Gastroesophageal sphincter (tissue), 4 donors: ENCODE data around the gene CNNM4. TPM values are rescaled to one million over a fixed set of nuclear protein-coding genes. Genes with fewer than 3 reads are reported as not detected.
A peak's percentile ranks its signal among the peaks of the same experiment; 100 is the strongest.
"Not testable (repeated sequence)": the region's sequence is repeated elsewhere in the genome, so short reads cannot be mapped to it uniquely, and the experiment has no call there.

Experiments used
- ATAC-seq: fragments of 150-250 bp; one replicate; pipeline ENCODE4 v1.9.1; 2016; ENCODE audit warnings: mild to moderate bottlenecking, moderate library complexity
- H3K27ac ChIP-seq, 4 donors: fragments of 200-600 bp; sonication (generic) in 3 of 4; 1 replicate in 3 of 4; 2 replicates in 1 of 4; pipeline ENCODE4 v1.5.1; 2016 to 2019
- H3K27me3 ChIP-seq: fragments of 200-600 bp; sonication (generic); one replicate; pipeline ENCODE4 v1.5.1; 2019
- H3K36me3 ChIP-seq, 2 donors: fragments of 200-600 bp; sonication (generic); one replicate each; pipeline ENCODE4 v1.5.1; 2019; ENCODE audit warnings: control low read depth in 1 of 2
- H3K4me1 ChIP-seq, 3 donors: fragments of 200-600 bp; sonication (generic); 1 replicate in 2 of 3; 2 replicates in 1 of 3; pipeline ENCODE4 v1.5.1; 2016 to 2019; ENCODE audit warnings: control low read depth in 2 of 3
- H3K4me3 ChIP-seq, 2 donors: fragments of 200-600 bp; sonication (generic); one replicate each; pipeline ENCODE4 v1.5.1; 2019; ENCODE audit warnings: mild to moderate bottlenecking in 1 of 2, moderate library complexity in 1 of 2
- H3K9me3 ChIP-seq, 3 donors: fragments of 200-600 bp; sonication (generic); one replicate each; pipeline ENCODE4 v1.5.1; 2017 to 2019; ENCODE audit warnings: control low read depth in 2 of 3
- CTCF ChIP-seq, 4 experiments: fragments of 200-600 bp in 2 of 4; fragments of 450-650 bp in 2 of 4; sonication (generic) in 1 of 4; IDR thresholded peaks; one replicate each; pipeline ENCODE4 v1.5.1; 2017 to 2019; ENCODE audit warnings: antibody characterized with exemption in 4 of 4, mild to moderate bottlenecking in 2 of 4, moderate library complexity in 2 of 4
- EP300 ChIP-seq: sonication (generic); formaldehyde crosslinking; IDR thresholded peaks from one replicate; pipeline ENCODE4 v1.6.1; 2017; ENCODE audit warnings: antibody characterized with exemption, mild to moderate bottlenecking
- POLR2A ChIP-seq, 2 donors: fragments of 450-650 bp; IDR thresholded peaks; one replicate each; pipeline ENCODE4 v1.6.1; 2017; ENCODE audit warnings: antibody characterized with exemption in 2 of 2, mild to moderate bottlenecking in 2 of 2, moderate library complexity in 1 of 2
- POLR2AphosphoS5 ChIP-seq: sonication (generic); formaldehyde crosslinking; IDR thresholded peaks from one replicate; pipeline ENCODE4 v1.6.1; 2017; ENCODE audit warnings: antibody characterized with exemption
- WGBS, 2 donors: methylation state at CpG; one replicate each; pipeline ENCODE4 v1.1.5; 2018; ENCODE audit warnings: low coverage in 1 of 2; 5-methylcytosine and 5-hydroxymethylcytosine counted together
- total RNA-seq, 4 donors: library from RNA; depleted of rRNA; stranded (reverse); fragments of >200 nt; gene quantifications; one replicate each; pipeline ENCODE4 v1.1.0, GENCODE V29; 2016

The CNNM4 gene
- total RNA-seq, 4 donors from 2014 or later = 2.7 to 6.1 (median 5.5) TPM

GRCh38 chr2:96801005-96801785, 40.5 kb downstream of the CNNM4 start:
- WGBS, 2 donors = 17 to 50% methylated on average over 2 to 4 of the region's 15 CpGs
- peak; percentile 86 for ATAC-seq
- H3K4me3 ChIP-seq = no peak overlapping the region
- TF ChIP-seq POLR2A (IDR thresholded peaks at IDR 0.05) (no peak), EP300 (no peak), CTCF (IDR thresholded peaks at IDR 0.05) (peak in 3 of 4 experiments; percentile 81 to 93 (median 85)), POLR2AphosphoS5 (peak; percentile 39)
- peaks cover 0 to 59% of the 10 kb centered on the region in 2 donors for H3K36me3 ChIP-seq
- H3K9me3 ChIP-seq = no peaks in the 10 kb centered on the region
- H3K27me3 ChIP-seq = no peaks in the 10 kb centered on the region
- H3K27ac ChIP-seq = no peak overlapping the region
- H3K4me1 ChIP-seq = peaks cover 0 to 9% (median 0%) of the 10 kb centered on the region in 3 donors

DNA sequence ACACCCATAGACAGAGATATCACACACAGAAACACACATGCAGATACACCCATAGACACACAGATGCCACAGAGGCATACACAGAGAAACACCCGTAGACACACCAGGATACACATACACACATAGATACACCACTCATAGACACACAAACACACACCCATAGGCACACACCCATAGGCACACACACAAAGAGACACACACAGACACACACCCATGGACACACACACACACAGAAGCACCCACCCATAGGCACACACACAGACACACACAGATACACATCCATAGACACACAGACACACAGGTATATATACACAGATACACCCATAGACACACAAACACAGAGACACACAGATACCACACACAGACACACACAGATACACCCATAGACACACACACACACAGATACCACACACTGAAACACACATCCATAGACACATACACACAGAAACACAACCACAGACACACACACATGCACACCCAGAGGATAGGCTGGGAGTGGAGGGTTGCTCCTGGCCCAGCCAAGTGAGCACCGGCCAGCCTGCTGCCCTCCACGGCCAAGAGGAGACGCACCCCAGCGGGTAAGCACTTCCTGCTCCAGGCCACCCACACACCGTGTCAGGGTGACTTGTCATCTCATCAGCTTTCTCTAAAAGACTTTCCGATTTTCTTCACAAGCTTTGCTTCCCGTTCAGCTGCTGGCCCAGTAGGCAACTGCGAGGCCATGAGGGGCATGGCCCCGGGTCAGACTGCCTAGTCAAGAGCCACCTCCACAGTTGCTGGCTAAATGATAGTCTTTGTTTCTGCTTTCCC, 41.3 kb downstream of the CNNM4 start:
- H3K9me3 ChIP-seq = no peaks in the 10 kb centered on the region
- no peak for ATAC-seq
- no peaks in the 10 kb centered on the region for H3K27me3 ChIP-seq
- WGBS, 2 donors = 80 to 100% methylated on average over 1 to 4 of the region's 10 CpGs
- no peak overlapping the region for H3K4me3 ChIP-seq
- peaks cover 0 to 56% of the 10 kb centered on the region in 2 donors for H3K36me3 ChIP-seq
- H3K4me1 ChIP-seq = peaks cover 0 to 9% (median 0%) of the 10 kb centered on the region in 3 donors
- H3K27ac ChIP-seq = no peak overlapping the region
- TF ChIP-seq POLR2A (IDR thresholded peaks at IDR 0.05) = no peak

GRCh38 chr2:96802721-96803120, 42.0 kb downstream of the CNNM4 start:
- TF ChIP-seq POLR2AphosphoS5 (no peak), POLR2A (IDR thresholded peaks at IDR 0.05) (no peak), EP300 (no peak), CTCF (IDR thresholded peaks at IDR 0.05) (no peak)
- Histone ChIP-seq H3K27me3 (no peaks in the 10 kb centered on the region), H3K27ac (no peak overlapping the region), H3K9me3 (no peaks in the 10 kb centered on the region), H3K4me3 (no peak overlapping the region), H3K4me1 (peaks cover 0 to 9% (median 0%) of the 10 kb centered on the region in 3 donors), H3K36me3 (peaks cover 0 to 49% of the 10 kb centered on the region in 2 donors)
- no peak for ATAC-seq
- WGBS, 2 donors = 83 to 92% methylated on average over 1 to 4 of the region's 7 CpGs

GRCh38 chr2:96804986-96805385, 44.3 kb downstream of the CNNM4 start:
- H3K27ac ChIP-seq = no peak overlapping the region
- TF ChIP-seq POLR2A (IDR thresholded peaks at IDR 0.05) = no peak
- no peak for TF ChIP-seq EP300
- TF ChIP-seq POLR2AphosphoS5 = no peak
- no peak for TF ChIP-seq CTCF (IDR thresholded peaks at IDR 0.05)
- no peaks in the 10 kb centered on the region for H3K9me3 ChIP-seq
- H3K4me3 ChIP-seq = no peak overlapping the region
- H3K4me1 ChIP-seq = peaks cover 0 to 9% (median 0%) of the 10 kb centered on the region in 3 donors
- H3K36me3 ChIP-seq = peaks cover 0 to 44% of the 10 kb centered on the region in 2 donors
- H3K27me3 ChIP-seq = no peaks in the 10 kb centered on the region
- no peak for ATAC-seq

DNA sequence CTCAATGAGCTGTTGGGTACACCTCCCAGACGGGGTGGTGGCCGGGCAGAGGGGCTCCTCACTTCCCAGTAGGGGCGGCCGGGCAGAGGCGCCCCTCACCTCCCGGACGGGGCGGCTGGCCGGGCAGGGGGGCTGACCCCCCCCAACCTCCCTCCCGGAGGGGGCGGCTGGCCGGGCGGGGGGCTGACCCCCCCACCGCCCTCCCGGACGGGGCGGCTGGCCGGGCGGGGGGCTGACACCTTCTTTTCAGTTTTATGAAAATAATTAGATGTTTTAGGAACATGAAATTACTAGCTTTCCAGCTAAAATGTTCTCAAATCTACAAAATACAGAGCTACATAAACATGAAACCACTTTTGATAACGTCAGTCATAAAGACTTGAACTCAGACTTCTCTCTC, 45.2 kb downstream of the CNNM4 start:
- not testable (repeated sequence) for H3K27me3 ChIP-seq, H3K27ac ChIP-seq, H3K4me1 ChIP-seq, H3K4me3 ChIP-seq, ATAC-seq, H3K9me3 ChIP-seq
- peaks cover 0 to 50% of the 10 kb centered on the region in 2 donors for H3K36me3 ChIP-seq
- 80 to 91% methylated on average over 1 to 7 of the region's 20 CpGs for WGBS, 2 donors
